IMR-90 (cell line): ENCODE results near the gene FGGY. TPM values are rescaled to one million over a fixed set of nuclear protein-coding genes. Genes with fewer than 3 reads are reported as not detected.

Experiments
- ATAC-seq: fragments of 200-7000 bp; cut with Tn5 transposase; 2 replicates; pipeline ENCODE4 v1.9.1; 2020; ENCODE audit warnings: low read depth, mild to moderate bottlenecking, moderate library complexity
- BruUV-seq: library from RNA; stranded (reverse); fragments of 400-500 nt; replicated peaks from 2 replicates; lab custom pipeline; 2021; lab: Mats Ljungman, UMichigan
- CTCF ChIA-PET: fragments of 300-600 bp; formaldehyde crosslinking; extraction: SDS; loops from one replicate; lab custom pipeline; 2021; ENCODE audit warnings: antibody characterized with exemption; lab: Yijun Ruan, JAX
- POLR2A ChIA-PET: fragments of 300-600 bp; sonication (Branson Sonifier 250); formaldehyde crosslinking; loops from one replicate; lab custom pipeline; 2022; ENCODE audit warnings: antibody characterized with exemption; ENCODE audit not compliant: unreplicated experiment; lab: Charles Lee
- DNase-seq: peaks from one replicate; pipeline ENCODE4 v3.0.0; 2013
- H2AFZ ChIP-seq: replicated peaks from 2 replicates; pipeline ENCODE3; 2013; ENCODE audit warnings: low read length, mild to moderate bottlenecking; ENCODE audit not compliant: poor library complexity
- H2AK5ac ChIP-seq: 2 replicates; pipeline ENCODE4 v1.6.1; 2013; ENCODE audit warnings: low read depth, low read length, inconsistent platforms
- H2AK9ac ChIP-seq: replicated peaks from 2 replicates; pipeline ENCODE3; 2013; ENCODE audit warnings: mild to moderate bottlenecking, low read depth, low read length, moderate library complexity; ENCODE audit not compliant: poor library complexity
- H2BK120ac ChIP-seq: 2 replicates; pipeline ENCODE4 v1.6.1; 2013; ENCODE audit warnings: low read depth, low read length, inconsistent platforms
- H2BK15ac ChIP-seq: 3 replicates; pipeline ENCODE4 v1.6.1; 2013; ENCODE audit warnings: low read depth, low read length, inconsistent platforms
- H2BK20ac ChIP-seq: 2 replicates; pipeline ENCODE4 v1.6.1; 2013; ENCODE audit warnings: low read depth, mild to moderate bottlenecking, inconsistent platforms, low read length, moderate library complexity
- H2BK5ac ChIP-seq: 2 replicates; pipeline ENCODE4 v1.6.1; 2013; ENCODE audit warnings: mild to moderate bottlenecking, low read depth, low read length, inconsistent platforms; ENCODE audit not compliant: poor library complexity, severe bottlenecking
- H3K14ac ChIP-seq: replicated peaks from 2 replicates; pipeline ENCODE4 v1.6.1; 2013; ENCODE audit warnings: low read depth, low read length, inconsistent platforms
- H3K18ac ChIP-seq: 2 replicates; pipeline ENCODE4 v1.6.1; 2013; ENCODE audit warnings: low read depth, low read length, control low read depth
- H3K23ac ChIP-seq: 2 replicates; pipeline ENCODE4 v1.6.1; 2013; ENCODE audit warnings: low read depth, low read length, inconsistent platforms
- H3K27ac ChIP-seq: 2 replicates; pipeline ENCODE4 v1.5.1; 2013; ENCODE audit warnings: mild to moderate bottlenecking, control low read depth, low read length; ENCODE audit not compliant: insufficient read depth
- H3K27me3 ChIP-seq: 2 replicates; pipeline ENCODE4 v1.6.1; 2013; ENCODE audit warnings: low read length; ENCODE audit not compliant: control insufficient read depth, insufficient read depth
- H3K36me3 ChIP-seq: 2 replicates; pipeline ENCODE4 v1.6.1; 2013; ENCODE audit warnings: low read length, mixed read lengths; ENCODE audit not compliant: control insufficient read depth, insufficient read depth
- H3K4ac ChIP-seq: 2 replicates; pipeline ENCODE4 v1.6.1; 2013; ENCODE audit warnings: low read depth, low read length, inconsistent platforms
- H3K4me1 ChIP-seq: 2 replicates; pipeline ENCODE4 v1.6.1; 2013; ENCODE audit warnings: low read length, mixed read lengths; ENCODE audit not compliant: control insufficient read depth, insufficient read depth
- H3K4me2 ChIP-seq: 2 replicates; pipeline ENCODE4 v1.6.1; 2013; ENCODE audit warnings: low read depth, mild to moderate bottlenecking, control low read depth, low read length, moderate library complexity
- H3K4me3 ChIP-seq: 2 replicates; pipeline ENCODE4 v1.5.1; 2013; ENCODE audit warnings: low read depth, mild to moderate bottlenecking, control low read depth, low read length, moderate library complexity; ENCODE audit not compliant: insufficient read depth
- H3K56ac ChIP-seq: 2 replicates; pipeline ENCODE4 v1.6.1; 2013; ENCODE audit warnings: low read length, inconsistent platforms; ENCODE audit not compliant: insufficient read depth; ENCODE audit errors: extremely low read depth
- H3K79me1 ChIP-seq, 2 experiments: 2 replicates each; pipeline ENCODE4 v1.6.1; 2013; ENCODE audit warnings: low read length in 2 of 2, inconsistent platforms in 1 of 2, low read depth in 1 of 2
- H3K9ac ChIP-seq: 2 replicates; pipeline ENCODE4 v1.6.1; 2013; ENCODE audit warnings: low read depth, low read length, control low read depth
- H3K9me1 ChIP-seq: 2 replicates; pipeline ENCODE4 v1.6.1; 2013; ENCODE audit warnings: low read length, inconsistent platforms; ENCODE audit not compliant: insufficient read depth
- H3K9me3 ChIP-seq: 2 replicates; pipeline ENCODE4 v1.6.1; 2013; ENCODE audit warnings: low read length; ENCODE audit not compliant: control insufficient read depth, insufficient read depth
- H4K20me1 ChIP-seq: 2 replicates; pipeline ENCODE4 v1.6.1; 2013; ENCODE audit warnings: low read length, inconsistent platforms; ENCODE audit not compliant: insufficient read depth
- H4K5ac ChIP-seq: 2 replicates; pipeline ENCODE4 v1.6.1; 2013; ENCODE audit warnings: mild to moderate bottlenecking, low read depth, low read length, control low read depth
- H4K8ac ChIP-seq, 2 experiments: 2 replicates each; pipeline ENCODE4 v1.6.1; 2013; ENCODE audit warnings: low read depth in 2 of 2, low read length in 2 of 2, control low read depth in 1 of 2, inconsistent platforms in 1 of 2
- H4K91ac ChIP-seq: 2 replicates; pipeline ENCODE4 v1.6.1; 2013; ENCODE audit warnings: low read depth, low read length, inconsistent platforms; ENCODE audit not compliant: insufficient read depth
- BHLHE40 ChIP-seq: fragments of 150-350 bp; IDR thresholded peaks from 2 replicates; pipeline ENCODE4 v1.6.1; 2016; ENCODE audit warnings: mild to moderate bottlenecking, low read depth, low read length
- CEBPB ChIP-seq: IDR thresholded peaks from 2 replicates; pipeline ENCODE4 v1.6.1; 2012; ENCODE audit warnings: low read depth, low read length, improper control_type of control experiment
- MAFK ChIP-seq: IDR thresholded peaks from 2 replicates; pipeline ENCODE4 v1.6.1; 2012; ENCODE audit warnings: low read depth, low read length, improper control_type of control experiment
- NFE2L2 ChIP-seq: fragments of 150-350 bp; IDR thresholded peaks from 2 replicates; pipeline ENCODE4 v1.6.1; 2016; ENCODE audit warnings: low read depth, mild to moderate bottlenecking, low read length
- POLR2A ChIP-seq: IDR thresholded peaks from 2 replicates; pipeline ENCODE4 v1.6.1; 2012; ENCODE audit warnings: mild to moderate bottlenecking, low read depth, low read length
- RCOR1 ChIP-seq: IDR thresholded peaks from 2 replicates; pipeline ENCODE4 v1.6.1; 2012; ENCODE audit warnings: mild to moderate bottlenecking, low read length, improper control_type of control experiment; ENCODE audit not compliant: insufficient replicate concordance
- RFX5 ChIP-seq: IDR thresholded peaks from 2 replicates; pipeline ENCODE4 v1.8.0; 2012; ENCODE audit warnings: low read depth, mild to moderate bottlenecking, low read length, moderate library complexity
- WGBS, 2 experiments: methylation state at CpG; one replicate each; pipeline versions ENCODE4 v1.1.5 to v1.1.7; 2013; ENCODE audit warnings: missing lambda C conversion rate in 2 of 2; ENCODE audit not compliant: insufficient read length in 1 of 2; ENCODE audit errors: extremely low coverage in 2 of 2; 5-methylcytosine and 5-hydroxymethylcytosine counted together
- dilution Hi-C: fragments of 300-500 bp; cut with HindIII; formaldehyde crosslinking; loops from one replicate; pipeline ENCODE4 v1.14.3; 2018; ENCODE audit warnings: low sequenced_read_pairs; ENCODE audit not compliant: unreplicated experiment
- in situ Hi-C: fragments of 300-500 bp; cut with MboI; formaldehyde crosslinking; loops from 3 replicates; pipeline ENCODE4 v1.14.3; 2019; ENCODE audit warnings: low sequenced_read_pairs, inconsistent platforms, mixed read lengths
- intact Hi-C: fragments of 100-400 bp; cut with micrococcal nuclease; formaldehyde crosslinking; loops from 2 replicates; pipeline ENCODE4 v1.10.0; 2022
- polyA plus RNA-seq, 3 experiments: library from polyadenylated mRNA; depleted of rRNA; stranded (reverse); fragments of >200 nt; gene quantifications; 2 replicates each; pipeline ENCODE4 v1.2.3, GENCODE V29; 2012; ENCODE audit warnings: low replicate concordance in 1 of 3
- total RNA-seq: library from RNA; depleted of rRNA; stranded (reverse); fragments of >200 nt; gene quantifications from 2 replicates; pipeline ENCODE4 v1.2.3, GENCODE V29; 2012

Gene FGGY
- total and polyA plus RNA-seq, 2 of the 4 experiments (the other 2 are of a cell fraction): 5.6 to 14.0 TPM

DNA sequence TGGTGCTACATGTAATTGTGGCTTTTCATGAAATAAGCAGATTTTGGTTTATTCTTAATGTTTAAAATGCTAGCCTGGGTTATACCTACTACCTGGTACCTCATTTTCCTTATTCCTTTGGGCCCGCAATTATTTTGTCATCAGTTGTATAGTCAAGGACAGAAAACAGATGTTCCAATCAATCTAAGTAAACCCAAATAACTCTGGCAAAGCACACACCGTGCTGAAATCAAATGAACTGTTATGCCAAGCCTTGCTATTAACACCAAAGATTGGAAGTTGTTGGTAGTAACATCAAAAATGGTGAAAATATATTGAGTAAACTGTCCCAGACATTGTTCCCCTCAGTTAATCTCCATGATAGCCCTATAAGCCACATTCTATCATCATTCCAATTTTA lies 248.9 kb downstream of the FGGY start:
- Histone ChIP-seq H3K23ac (no peak overlapping the region), H4K20me1 (no peaks in the 10 kb centered on the region), H4K91ac (no peak overlapping the region), H2BK20ac (no peak overlapping the region), H4K5ac (no peak overlapping the region), H3K9me1 (no peaks in the 10 kb centered on the region; the same call in 1 of the 2 replicates), H3K27ac (no peak overlapping the region), H3K9ac (no peak overlapping the region), H3K4me1 (peaks cover 3% of the 10 kb centered on the region), H2BK120ac (no peak overlapping the region), H2AFZ (no peak overlapping the region), H2AK9ac (no peak overlapping the region), H3K14ac (no peak overlapping the region), H2BK15ac (no peak overlapping the region), H3K79me1 (no peaks in the 10 kb centered on the region), H3K4me2 (no peak overlapping the region), H2BK5ac (no peak overlapping the region), H3K18ac (no peak overlapping the region), H4K8ac (no peak overlapping the region), H3K4me3 (no peak overlapping the region), H2AK5ac (no peak overlapping the region), H3K9me3 (no peaks in the 10 kb centered on the region), H3K4ac (no peak overlapping the region), H3K36me3 (no peaks in the 10 kb centered on the region), H3K56ac (no peak overlapping the region), H3K27me3 (no peaks in the 10 kb centered on the region)
- BruUV-seq: no TSS peak
- DNase-seq (no peak), ATAC-seq (no peak)
- CTCF ChIA-PET: no interaction called here
- POLR2A ChIA-PET: no interaction called here
- WGBS, 2 experiments: no CpG with 5 or more reads among the region's 2 CpGs
- intact Hi-C loops: no loop called here
- TF ChIP-seq CEBPB (no peak), RCOR1 (no peak), RFX5 (no peak), BHLHE40 (no peak), NFE2L2 (no peak), MAFK (no peak), POLR2A (no peak)
- in situ Hi-C loops: no loop called here
- dilution Hi-C loops: no loop called here
